Left lobe of liver (tissue), 2 donors: ENCODE data around the gene PPP1R26. TPM values are rescaled to one million over a fixed set of nuclear protein-coding genes. Genes with fewer than 3 reads are reported as not detected.
"Not testable (repeated sequence)": the region's sequence is repeated elsewhere in the genome, so short reads cannot be mapped to it uniquely, and the experiment has no call there.

Experiments
- ATAC-seq: fragments of 200-7000 bp; cut with Tn5 transposase; one replicate; pipeline ENCODE4 v1.9.1; 2020; ENCODE audit warnings: mild to moderate bottlenecking, moderate library complexity
- DNase-seq: peaks from one replicate; pipeline ENCODE4 v3.0.0-alpha.2; 2020; ENCODE audit warnings: low spot score
- total RNA-seq: library from RNA; stranded (reverse); gene quantifications from one replicate; pipeline ENCODE4 v1.2.1, GENCODE V29; 2021
- donor health status: DM: no; HTN: no; CAD: no; lungs with moderate emphysema.
- donor health status: DM: no; HTN: yes; CAD: no.

The PPP1R26 gene
- total RNA-seq, 1 donor from 2014 or later: 7.4 TPM

GRCh38 chr9:135535631-135536030, 56.0 kb downstream of the PPP1R26 start:
- DNase-seq: peak; percentile 23
- ATAC-seq: not testable (repeated sequence)

GRCh38 chr9:135536216-135536615, 56.6 kb downstream of the PPP1R26 start:
- no peak for ATAC-seq
- no peak for DNase-seq

Other genes starting within 250 kb of the PPP1R26 start
- 30.7 TPM for gene MRPS2, start 20.9 kb downstream of the PPP1R26 start, total RNA-seq
- not detected for gene LCN1, start 41.7 kb downstream of the PPP1R26 start, total RNA-seq
- gene OBP2A, start 66.3 kb downstream of the PPP1R26 start, total RNA-seq: not detected
- gene PAEP, start 82.0 kb downstream of the PPP1R26 start, total RNA-seq: not detected
- not detected for gene GLT6D1, start 159.8 kb downstream of the PPP1R26 start, total RNA-seq
- not detected for gene LCN9, start 183.5 kb downstream of the PPP1R26 start, total RNA-seq
- gene SOHLH1, start 219.7 kb downstream of the PPP1R26 start, total RNA-seq: not detected
- gene KCNT1, start 222.4 kb downstream of the PPP1R26 start, total RNA-seq: not detected